Right lobe of liver (tissue), 6 donors: ENCODE data around the gene SCAPER. TPM values are rescaled to one million over a fixed set of nuclear protein-coding genes. Genes with fewer than 3 reads are reported as not detected.
"Not testable (repeated sequence)": the region's sequence is repeated elsewhere in the genome, so short reads cannot be mapped to it uniquely, and the experiment has no call there.

Experiments
- ATAC-seq, 4 donors: fragments of 200-7000 bp; cut with Tn5 transposase; one replicate each; pipeline ENCODE4 v1.9.1; 2020; ENCODE audit warnings: mild to moderate bottlenecking in 4 of 4, moderate library complexity in 4 of 4
- DNase-seq, 3 donors: peaks; one replicate each; pipeline ENCODE4 v3.0.0-alpha.2; 2020
- H3K27ac ChIP-seq, 3 donors: fragments of 200-600 bp; one replicate each; pipeline ENCODE4 v1.8.0; 2022
- H3K27me3 ChIP-seq, 2 donors: fragments of 200-600 bp; one replicate each; pipeline ENCODE4 v1.8.0; 2022
- H3K36me3 ChIP-seq, 4 donors: fragments of 200-600 bp; sonication (generic) in 1 of 4; one replicate each; pipeline versions ENCODE4 v1.5.1 to v1.8.0; 2017 to 2022; ENCODE audit warnings: control low read depth in 1 of 4
- H3K4me1 ChIP-seq, 4 donors: fragments of 200-600 bp; sonication (generic) in 1 of 4; one replicate each; pipeline versions ENCODE4 v1.5.1 to v1.8.0; 2017 to 2022; ENCODE audit warnings: control low read depth in 1 of 4
- H3K4me3 ChIP-seq, 3 donors: fragments of 200-600 bp; one replicate each; pipeline ENCODE4 v1.8.0; 2022
- H3K9me3 ChIP-seq, 4 donors: fragments of 200-600 bp; sonication (generic) in 1 of 4; one replicate each; pipeline versions ENCODE4 v1.5.1 to v1.8.0; 2017 to 2022; ENCODE audit warnings: control low read depth in 1 of 4
- POLR2A ChIP-seq: fragments of 450-650 bp; IDR thresholded peaks from one replicate; pipeline ENCODE4 v1.6.1; 2017; ENCODE audit warnings: antibody characterized with exemption, mild to moderate bottlenecking
- WGBS: methylation state at CpG from one replicate; pipeline ENCODE4 v1.1.6; 2018; ENCODE audit warnings: low coverage, low lambda C conversion rate; ENCODE audit not compliant: insufficient coverage; ENCODE audit errors: missing lambda C conversion rate; 5-methylcytosine and 5-hydroxymethylcytosine counted together
- intact Hi-C, 2 donors: fragments of 100-400 bp; cut with DNase I; formaldehyde crosslinking; loops; one replicate each; pipeline versions ENCODE4 v1.11.2 to v1.14.1; 2022
- total RNA-seq, 6 experiments: library from RNA; depleted of rRNA in 2 of 6; stranded (reverse); fragments of >200 nt in 2 of 6; fragmentation: NEBNext Ultra II Directional in 3 of 6; extraction: Animal tissue kit (Norgen Biotek cat#: 25700) in 3 of 6; gene quantifications; one replicate each; pipeline versions ENCODE4 v1.1.0 to v1.2.4, GENCODE V29; 2016 to 2023
- TF ChIP-seq, protein P1 (sequence below), 4 donors: fragments of 200-600 bp in 3 of 4; fragments of 450-650 bp in 1 of 4; IDR thresholded peaks; one replicate each; pipeline versions ENCODE4 v1.5.1 to v1.8.0; 2016 to 2022; ENCODE audit warnings: antibody characterized with exemption in 4 of 4, mild to moderate bottlenecking in 2 of 4
- donor health status: DM: no; HTN: yes; CAD: no.
- donor health status: DM: no; HTN: no; CAD: no.
- donor health status: DM: no; HTN: no; CAD: no.
- donor health status: DM: no; HTN: yes; CAD: no.
- donor health status: DM: no; HTN: yes; CAD: no.

The SCAPER gene
- total RNA-seq, 6 experiments from 2014 or later, result 6.7 to 17.3 (median 10.4) TPM

- TF ChIP-seq, protein P1, sequence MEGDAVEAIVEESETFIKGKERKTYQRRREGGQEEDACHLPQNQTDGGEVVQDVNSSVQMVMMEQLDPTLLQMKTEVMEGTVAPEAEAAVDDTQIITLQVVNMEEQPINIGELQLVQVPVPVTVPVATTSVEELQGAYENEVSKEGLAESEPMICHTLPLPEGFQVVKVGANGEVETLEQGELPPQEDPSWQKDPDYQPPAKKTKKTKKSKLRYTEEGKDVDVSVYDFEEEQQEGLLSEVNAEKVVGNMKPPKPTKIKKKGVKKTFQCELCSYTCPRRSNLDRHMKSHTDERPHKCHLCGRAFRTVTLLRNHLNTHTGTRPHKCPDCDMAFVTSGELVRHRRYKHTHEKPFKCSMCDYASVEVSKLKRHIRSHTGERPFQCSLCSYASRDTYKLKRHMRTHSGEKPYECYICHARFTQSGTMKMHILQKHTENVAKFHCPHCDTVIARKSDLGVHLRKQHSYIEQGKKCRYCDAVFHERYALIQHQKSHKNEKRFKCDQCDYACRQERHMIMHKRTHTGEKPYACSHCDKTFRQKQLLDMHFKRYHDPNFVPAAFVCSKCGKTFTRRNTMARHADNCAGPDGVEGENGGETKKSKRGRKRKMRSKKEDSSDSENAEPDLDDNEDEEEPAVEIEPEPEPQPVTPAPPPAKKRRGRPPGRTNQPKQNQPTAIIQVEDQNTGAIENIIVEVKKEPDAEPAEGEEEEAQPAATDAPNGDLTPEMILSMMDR (IDR thresholded peaks at IDR 0.05), result no peak
- no peak for TF ChIP-seq POLR2A
- Histone ChIP-seq H3K27ac (no peak overlapping the region), H3K9me3 (no peaks in the 10 kb centered on the region), H3K4me1 (peaks cover 0 to 8% (median 2%) of the 10 kb centered on the region in 4 donors), H3K36me3 (no peaks in the 10 kb centered on the region), H3K27me3 (no peaks in the 10 kb centered on the region), H3K4me3 (no peak overlapping the region)
- ATAC-seq (no peak), DNase-seq (no peak)
- 75% methylated on average over 4 of the region's 4 CpGs for WGBS
- intact Hi-C loops, result no loop called here
These were observed 7.0 kb downstream of the SCAPER start for GRCh38 chr15:76898102-76898501.

DNA sequence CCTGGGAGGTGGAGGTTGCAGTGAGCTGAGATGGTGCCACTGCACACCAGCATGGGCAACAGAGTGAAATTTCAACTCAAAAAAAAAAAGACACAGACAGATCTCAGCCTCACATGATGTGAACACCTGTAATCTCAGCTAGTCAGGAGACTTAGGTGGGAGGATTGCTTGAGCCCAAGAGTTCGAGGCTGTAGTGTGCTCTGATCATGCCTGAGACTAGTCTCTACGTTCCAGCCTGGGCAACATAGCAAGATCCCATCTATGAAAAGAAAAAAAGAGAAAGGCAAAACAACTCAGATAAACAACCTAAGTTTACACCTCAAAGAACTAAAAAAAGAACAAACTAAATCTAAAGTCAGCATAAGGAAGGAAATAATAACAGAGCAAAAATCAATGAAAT lies 11.0 kb downstream of the SCAPER start:
- DNase-seq (no peak), ATAC-seq (no peak)
- Histone ChIP-seq H3K9me3 (no peaks in the 10 kb centered on the region), H3K27ac (no peak overlapping the region), H3K4me3 (no peak overlapping the region), H3K36me3 (no peaks in the 10 kb centered on the region), H3K4me1 (no peaks in the 10 kb centered on the region), H3K27me3 (no peaks in the 10 kb centered on the region)
- TF ChIP-seq, protein P1 (IDR thresholded peaks at IDR 0.05), result no peak
- TF ChIP-seq POLR2A, result no peak
- intact Hi-C loops, result no loop called here
- WGBS, result 95% methylated on average over 2 of the region's 2 CpGs

DNA sequence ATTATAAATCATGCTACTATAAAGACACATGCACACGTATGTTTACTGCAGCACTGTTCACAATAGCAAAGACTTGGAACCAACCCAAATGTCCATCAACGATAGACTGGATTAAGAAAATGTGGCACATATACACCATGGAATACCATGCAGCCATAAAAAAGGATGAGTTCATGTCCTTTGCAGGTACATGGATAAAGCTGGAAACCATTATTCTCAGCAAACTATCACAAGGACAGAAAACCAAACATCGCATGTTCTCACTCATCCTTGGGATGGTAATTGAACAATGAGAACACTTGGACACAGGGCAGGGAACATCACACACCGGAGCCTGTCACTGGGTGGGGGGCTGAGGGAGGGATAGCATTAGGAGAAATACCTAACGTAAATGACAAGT lies 12.3 kb downstream of the SCAPER start:
- H3K27me3 ChIP-seq, DNase-seq, H3K4me1 ChIP-seq, intact Hi-C loops, ATAC-seq, H3K9me3 ChIP-seq, H3K36me3 ChIP-seq, H3K4me3 ChIP-seq, H3K27ac ChIP-seq: not testable (repeated sequence)
- WGBS, result 100% methylated on average over 2 of the region's 5 CpGs

DNA sequence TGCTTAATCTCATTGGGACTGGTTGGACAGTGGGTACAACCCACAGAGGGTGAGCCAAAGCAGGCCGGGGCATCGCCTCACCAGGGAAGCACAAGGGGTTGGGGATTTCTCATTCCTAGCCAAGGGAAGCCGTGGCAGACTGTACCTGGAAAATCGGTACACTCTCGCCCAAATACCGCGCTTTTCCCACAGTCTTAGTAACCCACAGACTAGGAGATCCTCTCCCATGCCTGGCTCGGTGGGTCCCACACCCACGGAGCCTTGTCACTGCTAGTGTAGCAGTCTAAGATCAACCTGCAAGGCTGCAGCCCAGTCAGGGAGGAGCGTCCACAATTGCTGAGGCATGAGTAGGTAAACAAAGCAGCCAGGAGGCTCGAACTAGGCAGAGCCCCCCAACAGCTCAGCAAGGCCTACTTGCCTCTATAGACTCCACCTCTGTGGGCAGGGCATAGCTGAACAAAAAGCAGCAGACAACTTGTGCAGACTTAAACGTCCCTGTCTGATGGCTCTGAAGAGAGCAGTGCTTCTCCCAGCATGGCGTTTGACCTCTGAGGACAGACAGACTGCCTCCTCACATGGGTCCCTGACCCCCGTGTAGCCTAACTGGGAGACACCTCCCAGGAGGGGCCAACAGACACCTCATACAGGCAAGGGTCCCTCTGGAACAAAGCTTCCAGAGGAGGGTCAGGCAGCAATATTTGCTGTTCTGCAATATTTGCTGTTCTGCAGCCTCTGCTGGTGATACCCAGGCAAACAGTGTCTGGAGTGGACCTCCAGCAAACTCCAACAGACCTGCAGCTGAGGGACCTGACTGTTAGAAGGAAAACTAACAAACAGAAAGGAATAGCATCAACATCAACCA lies 17.6 kb downstream of the SCAPER start:
- H3K27me3 ChIP-seq, H3K4me3 ChIP-seq, intact Hi-C loops, H3K9me3 ChIP-seq, H3K36me3 ChIP-seq, ATAC-seq, H3K4me1 ChIP-seq, H3K27ac ChIP-seq, DNase-seq: not testable (repeated sequence)
- WGBS, result 62% methylated on average over 3 of the region's 14 CpGs

DNA sequence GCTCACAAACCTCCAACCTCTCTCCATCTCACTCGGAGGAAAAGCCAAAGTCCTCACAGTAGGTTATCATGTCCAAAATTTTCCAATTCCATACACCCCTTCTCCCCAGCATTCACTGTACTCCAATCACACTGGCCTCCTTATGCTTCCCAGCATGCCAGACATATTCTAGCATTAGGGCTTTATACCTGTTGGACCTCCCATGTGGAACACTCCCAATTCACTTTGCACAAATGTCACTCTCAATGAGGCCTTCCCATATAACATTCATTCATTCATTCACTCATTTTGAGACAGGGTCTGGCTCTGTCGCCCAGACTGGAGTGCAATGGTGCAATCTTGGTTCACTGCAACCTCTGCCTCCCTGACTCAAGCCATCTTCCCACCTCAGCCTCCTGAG lies 19.9 kb downstream of the SCAPER start:
- Histone ChIP-seq H3K27ac (no peak overlapping the region), H3K4me1 (no peaks in the 10 kb centered on the region), H3K36me3 (peaks cover 0 to 19% (median 0%) of the 10 kb centered on the region in 4 donors), H3K4me3 (no peak overlapping the region), H3K27me3 (no peaks in the 10 kb centered on the region), H3K9me3 (no peaks in the 10 kb centered on the region)
- ATAC-seq (no peak), DNase-seq (no peak)
- no peak for TF ChIP-seq POLR2A
- TF ChIP-seq, protein P1 (IDR thresholded peaks at IDR 0.05), result no peak
- intact Hi-C loops, result no loop called here
- WGBS, result 100% methylated on average over 2 of the region's 2 CpGs
